ENCODE measurements around the gene OSBP. TPM values are rescaled to one million over a fixed set of nuclear protein-coding genes. Genes with fewer than 3 reads are reported as not detected.

The OSBP gene
- polyA plus RNA-seq, 1 donor from 2014 or later, result 24.4 TPM

DNA sequence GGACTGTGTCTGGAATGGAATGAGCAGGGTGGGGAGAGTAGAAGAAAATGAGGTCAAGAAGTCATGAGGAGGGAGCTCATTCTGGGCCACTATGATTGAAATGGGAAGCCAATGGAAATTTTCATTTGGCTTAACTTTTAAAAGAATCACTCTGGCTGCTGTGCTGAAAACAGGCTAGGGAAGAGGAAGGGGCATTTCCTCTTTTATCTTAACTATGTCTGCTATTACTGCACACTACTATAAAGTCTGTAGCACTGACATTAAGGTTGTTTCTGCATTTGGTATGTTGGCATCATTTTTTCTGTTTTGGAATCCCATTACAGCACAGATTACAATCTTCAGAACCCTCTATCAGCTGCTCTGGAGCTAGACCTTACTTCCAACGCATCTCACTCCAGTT is 45.0 kb upstream of the OSBP start:
- Histone ChIP-seq H3K27me3 (ENCODE audit: insufficient read depth, low read depth, low read length) (no peaks in the 10 kb centered on the region), H3F3A (ENCODE audit: insufficient read depth, low read length, poor library complexity, severe bottlenecking) (no peaks in the 10 kb centered on the region), H3K9ac (ENCODE audit: low read length) (no peak overlapping the region), H3K36me3 (ENCODE audit: insufficient read depth, low read length) (peaks cover 12% of the 10 kb centered on the region), H3K4me3 (ENCODE audit: low read length) (no peak overlapping the region), H3K9me2 (ENCODE audit: insufficient read depth, low read length) (no peaks in the 10 kb centered on the region), H3K79me2 (replicated peaks; ENCODE audit: insufficient read depth, low read length) (peaks cover 7% of the 10 kb centered on the region), H3K9me3 (ENCODE audit: low read length) (no peaks in the 10 kb centered on the region), H3K27ac (ENCODE audit: low read length) (no peak overlapping the region), H2AFZ (ENCODE audit: low read depth, low read length) (no peak overlapping the region), H4K20me1 (ENCODE audit: insufficient read depth) (no peaks in the 10 kb centered on the region), H3K4me2 (ENCODE audit: low read length) (no peak overlapping the region)
- TF ChIP-seq TAF1 (IDR thresholded peaks at IDR 0.05; ENCODE audit: low read depth), result no peak

DNA sequence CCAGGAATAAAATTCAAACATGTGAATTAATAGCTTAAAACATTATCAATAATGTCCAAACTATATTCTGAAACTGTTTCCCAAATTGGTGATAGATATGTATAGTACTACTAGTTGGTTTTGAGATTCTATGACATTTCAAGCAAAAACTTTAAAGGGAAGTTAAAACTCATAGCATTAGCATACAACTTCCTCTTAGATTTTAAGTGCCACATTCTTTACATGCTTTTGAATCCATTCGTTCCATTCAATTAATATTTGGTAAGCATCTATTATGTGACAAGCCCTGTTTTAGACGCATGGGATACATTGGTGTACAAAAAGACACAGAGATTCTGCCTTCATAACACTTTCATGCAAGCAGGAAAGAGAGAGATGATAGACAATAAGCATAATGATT is 44.4 kb upstream of the OSBP start:
- Histone ChIP-seq H3K27me3 (ENCODE audit: insufficient read depth, low read depth, low read length) (no peaks in the 10 kb centered on the region), H3K9me2 (ENCODE audit: insufficient read depth, low read length) (no peaks in the 10 kb centered on the region), H3K9ac (ENCODE audit: low read length) (no peak overlapping the region), H3K79me2 (replicated peaks; ENCODE audit: insufficient read depth, low read length) (peaks cover 7% of the 10 kb centered on the region), H3K4me2 (ENCODE audit: low read length) (no peak overlapping the region), H3K27ac (ENCODE audit: low read length) (no peak overlapping the region), H3F3A (ENCODE audit: insufficient read depth, low read length, poor library complexity, severe bottlenecking) (no peaks in the 10 kb centered on the region), H3K4me3 (ENCODE audit: low read length) (no peak overlapping the region), H3K9me3 (ENCODE audit: low read length) (no peaks in the 10 kb centered on the region), H2AFZ (ENCODE audit: low read depth, low read length) (no peak overlapping the region), H3K36me3 (ENCODE audit: insufficient read depth, low read length) (peaks cover 12% of the 10 kb centered on the region), H4K20me1 (ENCODE audit: insufficient read depth) (no peaks in the 10 kb centered on the region)
- TF ChIP-seq POLR2AphosphoS5 (IDR thresholded peaks at IDR 0.05) (no peak), EP300 (conservative IDR thresholded peaks at IDR 0.05; ENCODE audit: poor library complexity, severe bottlenecking) (no peak), MXI1 (conservative IDR thresholded peaks at IDR 0.05; ENCODE audit: poor library complexity, severe bottlenecking) (no peak), RAD21 (conservative IDR thresholded peaks at IDR 0.05) (no peak), TAF1 (IDR thresholded peaks at IDR 0.05; ENCODE audit: low read depth) (no peak)

DNA sequence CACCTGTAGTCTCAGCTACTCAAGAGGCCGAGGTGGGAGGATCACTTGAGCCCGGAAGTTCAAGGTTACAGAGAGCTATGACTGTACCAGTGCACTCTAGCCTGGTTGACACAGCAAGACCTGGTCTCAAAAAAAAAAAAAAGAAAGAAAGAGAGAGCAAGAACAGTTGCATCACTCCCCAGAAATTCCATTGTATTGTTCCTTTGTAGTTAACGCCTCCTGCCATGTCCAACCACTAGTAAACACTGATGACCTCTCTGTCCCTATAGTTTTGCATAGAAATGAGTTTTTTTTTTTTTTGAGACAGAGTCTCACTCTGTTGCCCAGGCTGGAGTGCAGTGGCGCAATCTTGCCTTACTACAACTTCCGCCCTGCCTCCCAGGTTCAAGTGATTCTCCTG is 42.5 kb upstream of the OSBP start:
- no peak overlapping the region for H3K4me3 ChIP-seq (ENCODE audit: low read length)
- H3K9me3 ChIP-seq (ENCODE audit: low read length), result no peaks in the 10 kb centered on the region
- no peaks in the 10 kb centered on the region for H3F3A ChIP-seq (ENCODE audit: insufficient read depth, low read length, poor library complexity, severe bottlenecking)
- H3K27me3 ChIP-seq (ENCODE audit: insufficient read depth, low read depth, low read length), result no peaks in the 10 kb centered on the region
- no peak overlapping the region for H3K27ac ChIP-seq (ENCODE audit: low read length)
- H3K4me2 ChIP-seq (ENCODE audit: low read length), result no peak overlapping the region
- TF ChIP-seq, protein P1, sequence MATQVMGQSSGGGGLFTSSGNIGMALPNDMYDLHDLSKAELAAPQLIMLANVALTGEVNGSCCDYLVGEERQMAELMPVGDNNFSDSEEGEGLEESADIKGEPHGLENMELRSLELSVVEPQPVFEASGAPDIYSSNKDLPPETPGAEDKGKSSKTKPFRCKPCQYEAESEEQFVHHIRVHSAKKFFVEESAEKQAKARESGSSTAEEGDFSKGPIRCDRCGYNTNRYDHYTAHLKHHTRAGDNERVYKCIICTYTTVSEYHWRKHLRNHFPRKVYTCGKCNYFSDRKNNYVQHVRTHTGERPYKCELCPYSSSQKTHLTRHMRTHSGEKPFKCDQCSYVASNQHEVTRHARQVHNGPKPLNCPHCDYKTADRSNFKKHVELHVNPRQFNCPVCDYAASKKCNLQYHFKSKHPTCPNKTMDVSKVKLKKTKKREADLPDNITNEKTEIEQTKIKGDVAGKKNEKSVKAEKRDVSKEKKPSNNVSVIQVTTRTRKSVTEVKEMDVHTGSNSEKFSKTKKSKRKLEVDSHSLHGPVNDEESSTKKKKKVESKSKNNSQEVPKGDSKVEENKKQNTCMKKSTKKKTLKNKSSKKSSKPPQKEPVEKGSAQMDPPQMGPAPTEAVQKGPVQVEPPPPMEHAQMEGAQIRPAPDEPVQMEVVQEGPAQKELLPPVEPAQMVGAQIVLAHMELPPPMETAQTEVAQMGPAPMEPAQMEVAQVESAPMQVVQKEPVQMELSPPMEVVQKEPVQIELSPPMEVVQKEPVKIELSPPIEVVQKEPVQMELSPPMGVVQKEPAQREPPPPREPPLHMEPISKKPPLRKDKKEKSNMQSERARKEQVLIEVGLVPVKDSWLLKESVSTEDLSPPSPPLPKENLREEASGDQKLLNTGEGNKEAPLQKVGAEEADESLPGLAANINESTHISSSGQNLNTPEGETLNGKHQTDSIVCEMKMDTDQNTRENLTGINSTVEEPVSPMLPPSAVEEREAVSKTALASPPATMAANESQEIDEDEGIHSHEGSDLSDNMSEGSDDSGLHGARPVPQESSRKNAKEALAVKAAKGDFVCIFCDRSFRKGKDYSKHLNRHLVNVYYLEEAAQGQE (IDR thresholded peaks at IDR 0.05; ENCODE audit: borderline replicate concordance), result no peak
- TF ChIP-seq EP300 (conservative IDR thresholded peaks at IDR 0.05; ENCODE audit: poor library complexity, severe bottlenecking) (no peak), EZH2 (IDR thresholded peaks at IDR 0.05; ENCODE audit: borderline replicate concordance, insufficient read depth, low read length, poor library complexity, severe bottlenecking) (no peak), TAF1 (IDR thresholded peaks at IDR 0.05; ENCODE audit: low read depth) (no peak), SMC3 (conservative IDR thresholded peaks at IDR 0.05; ENCODE audit: poor library complexity) (no peak), POLR2AphosphoS5 (IDR thresholded peaks at IDR 0.05) (no peak), RAD21 (conservative IDR thresholded peaks at IDR 0.05) (no peak), MXI1 (conservative IDR thresholded peaks at IDR 0.05; ENCODE audit: poor library complexity, severe bottlenecking) (no peak)
- TF ChIP-seq, protein P2, sequence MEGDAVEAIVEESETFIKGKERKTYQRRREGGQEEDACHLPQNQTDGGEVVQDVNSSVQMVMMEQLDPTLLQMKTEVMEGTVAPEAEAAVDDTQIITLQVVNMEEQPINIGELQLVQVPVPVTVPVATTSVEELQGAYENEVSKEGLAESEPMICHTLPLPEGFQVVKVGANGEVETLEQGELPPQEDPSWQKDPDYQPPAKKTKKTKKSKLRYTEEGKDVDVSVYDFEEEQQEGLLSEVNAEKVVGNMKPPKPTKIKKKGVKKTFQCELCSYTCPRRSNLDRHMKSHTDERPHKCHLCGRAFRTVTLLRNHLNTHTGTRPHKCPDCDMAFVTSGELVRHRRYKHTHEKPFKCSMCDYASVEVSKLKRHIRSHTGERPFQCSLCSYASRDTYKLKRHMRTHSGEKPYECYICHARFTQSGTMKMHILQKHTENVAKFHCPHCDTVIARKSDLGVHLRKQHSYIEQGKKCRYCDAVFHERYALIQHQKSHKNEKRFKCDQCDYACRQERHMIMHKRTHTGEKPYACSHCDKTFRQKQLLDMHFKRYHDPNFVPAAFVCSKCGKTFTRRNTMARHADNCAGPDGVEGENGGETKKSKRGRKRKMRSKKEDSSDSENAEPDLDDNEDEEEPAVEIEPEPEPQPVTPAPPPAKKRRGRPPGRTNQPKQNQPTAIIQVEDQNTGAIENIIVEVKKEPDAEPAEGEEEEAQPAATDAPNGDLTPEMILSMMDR (IDR thresholded peaks at IDR 0.05; ENCODE audit: poor library complexity, severe bottlenecking), result no peak
- H3K79me2 ChIP-seq (replicated peaks; ENCODE audit: insufficient read depth, low read length), result peaks cover 3% of the 10 kb centered on the region
- H4K20me1 ChIP-seq (ENCODE audit: insufficient read depth), result no peaks in the 10 kb centered on the region
- peaks cover 14% of the 10 kb centered on the region for H3K36me3 ChIP-seq (ENCODE audit: insufficient read depth, low read length)
- H3K9ac ChIP-seq (ENCODE audit: low read length), result no peak overlapping the region
- no peak overlapping the region for H2AFZ ChIP-seq (ENCODE audit: low read depth, low read length)
- no peaks in the 10 kb centered on the region for H3K9me2 ChIP-seq (ENCODE audit: insufficient read depth, low read length)
